ENCODE data around the gene RMDN3. TPM values are rescaled to one million over a fixed set of nuclear protein-coding genes. Genes with fewer than 3 reads are reported as not detected.

The RMDN3 gene, protein sequence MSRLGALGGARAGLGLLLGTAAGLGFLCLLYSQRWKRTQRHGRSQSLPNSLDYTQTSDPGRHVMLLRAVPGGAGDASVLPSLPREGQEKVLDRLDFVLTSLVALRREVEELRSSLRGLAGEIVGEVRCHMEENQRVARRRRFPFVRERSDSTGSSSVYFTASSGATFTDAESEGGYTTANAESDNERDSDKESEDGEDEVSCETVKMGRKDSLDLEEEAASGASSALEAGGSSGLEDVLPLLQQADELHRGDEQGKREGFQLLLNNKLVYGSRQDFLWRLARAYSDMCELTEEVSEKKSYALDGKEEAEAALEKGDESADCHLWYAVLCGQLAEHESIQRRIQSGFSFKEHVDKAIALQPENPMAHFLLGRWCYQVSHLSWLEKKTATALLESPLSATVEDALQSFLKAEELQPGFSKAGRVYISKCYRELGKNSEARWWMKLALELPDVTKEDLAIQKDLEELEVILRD
- 79.8 TPM for polyA plus RNA-seq
- long read RNA-seq, donor 1, transcript RMDN3-202 (13 exons, 2,251 nt), result major isoform, 5 of 6 reads
- long read RNA-seq, donor 1, partial matches to known transcripts, result 0 of 6 reads
- long read RNA-seq, donor 1, other reads (novel, unspliced or antisense), result 0 of 6 reads
- long read RNA-seq, donor 2, transcript RMDN3-202 (13 exons, 2,251 nt), result major isoform, 7 of 21 reads
- long read RNA-seq, donor 2, partial matches to known transcripts, result 0 of 21 reads
- long read RNA-seq, donor 2, other reads (novel, unspliced or antisense), result 11 of 21 reads
- long read RNA-seq, donor 3, result 0 reads
- long read RNA-seq, donor 4, result 0 reads
- long read RNA-seq, donor 5, transcript RMDN3-202 (13 exons, 2,251 nt), result major isoform, 6 of 8 reads
- long read RNA-seq, donor 5, partial matches to known transcripts, result 0 of 8 reads
- long read RNA-seq, donor 5, other reads (novel, unspliced or antisense), result 0 of 8 reads
- long read RNA-seq, donor 6, transcript RMDN3-202 (13 exons, 2,251 nt), result major isoform, 14 of 26 reads
- long read RNA-seq, donor 6, partial matches to known transcripts, result 0 of 26 reads
- long read RNA-seq, donor 6, other reads (novel, unspliced or antisense), result 11 of 26 reads
- long read RNA-seq, donor 7, partial matches to known transcripts, result 0 of 2 reads
- long read RNA-seq, donor 7, other reads (novel, unspliced or antisense), result 0 of 2 reads
- long read RNA-seq, donor 8, transcript RMDN3-202 (13 exons, 2,251 nt), result major isoform, 13 of 24 reads
- long read RNA-seq, donor 8, partial matches to known transcripts, result 0 of 24 reads
- long read RNA-seq, donor 8, other reads (novel, unspliced or antisense), result 8 of 24 reads
- long read RNA-seq, donor 9, transcript RMDN3-202 (13 exons, 2,251 nt), result major isoform, 7 of 8 reads
- long read RNA-seq, donor 9, partial matches to known transcripts, result 0 of 8 reads
- long read RNA-seq, donor 9, other reads (novel, unspliced or antisense), result 0 of 8 reads
- long read RNA-seq, donor 10, transcript RMDN3-202 (13 exons, 2,251 nt), result major isoform, 16 of 44 reads
- long read RNA-seq, donor 10, partial matches to known transcripts, result 25 of 44 reads
- long read RNA-seq, donor 10, other reads (novel, unspliced or antisense), result 0 of 44 reads
- long read RNA-seq, donor 11, transcript RMDN3-202 (13 exons, 2,251 nt), result major isoform, 11 of 12 reads
- long read RNA-seq, donor 11, partial matches to known transcripts, result 0 of 12 reads
- long read RNA-seq, donor 11, other reads (novel, unspliced or antisense), result 0 of 12 reads

DNA sequence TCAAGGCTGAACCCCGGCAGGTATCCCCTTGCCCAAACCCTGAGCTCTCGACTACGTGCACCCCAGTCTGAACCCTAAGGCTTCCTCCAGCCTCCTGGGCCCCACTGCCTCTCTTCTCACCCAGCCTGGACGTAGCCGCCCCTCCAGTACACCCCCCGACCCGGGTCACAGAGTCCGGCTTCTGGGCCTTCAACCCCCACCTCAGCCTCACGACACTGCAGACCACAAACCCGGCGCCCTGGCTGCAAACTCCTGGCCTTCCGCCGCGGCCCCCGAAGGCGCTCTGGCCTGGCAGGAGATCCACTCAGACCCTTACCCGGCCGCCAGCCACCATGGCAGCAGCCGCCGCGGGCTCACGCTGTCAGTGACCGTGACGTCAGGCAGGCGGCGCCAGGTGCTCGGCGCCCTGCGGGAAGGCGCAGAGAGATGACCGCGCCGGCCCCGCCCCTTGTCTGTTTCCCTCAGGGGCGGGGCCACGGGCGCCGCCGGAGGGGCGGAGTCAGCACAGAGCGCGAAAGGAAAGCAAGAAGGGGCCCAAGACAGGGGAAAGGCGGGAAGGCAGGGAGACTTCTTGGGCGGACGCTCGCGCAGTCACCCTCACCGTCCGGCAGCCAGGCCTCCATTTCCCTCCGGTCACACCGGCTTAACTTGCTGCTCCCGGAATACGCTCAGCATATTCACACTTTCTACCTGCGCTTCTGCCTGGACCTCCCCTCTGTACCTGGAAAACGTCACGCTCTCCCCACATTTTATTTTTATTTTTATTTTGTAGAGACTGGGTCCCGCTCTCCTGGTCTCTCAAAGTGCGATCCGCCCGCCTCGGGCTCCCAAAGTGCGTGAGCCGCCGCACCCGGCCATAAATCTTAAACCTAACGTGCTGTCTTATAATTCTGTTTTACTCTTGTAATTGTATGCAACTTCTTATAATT, at the start of gene RMDN3:
Gene RMDN3, minus strand, starts transcription at position 372 of the 929 bp plus-strand sequence. CDS start 471 bp downstream, outside the sequence.
- peaks cover 39% of the 10 kb centered on the region for H3K4me1 ChIP-seq (ENCODE audit: control insufficient read depth, insufficient read depth, low read length)
- H3K36me3 ChIP-seq (ENCODE audit: control insufficient read depth, insufficient read depth, low read length), result peaks cover 19% of the 10 kb centered on the region
- DNase-seq, result peak; percentile 97
- WGBS (ENCODE audit: insufficient coverage, low lambda C conversion rate), result 13% methylated on average over 3 of the region's 66 CpGs
- H3K27me3 ChIP-seq (ENCODE audit: control insufficient read depth, insufficient read depth, low read length), result no peaks in the 10 kb centered on the region
- peak within 1 kb of the TSS; percentile 95 for H3K27ac ChIP-seq (ENCODE audit: low read length)
- H3K9me3 ChIP-seq (ENCODE audit: control insufficient read depth, low read depth, low read length), result no peaks in the 10 kb centered on the region
- H3K4me3 ChIP-seq (ENCODE audit: low read length), result peak within 1 kb of the TSS; percentile 99

- H3K9me3 ChIP-seq (ENCODE audit: control insufficient read depth, low read depth, low read length), result no peaks in the 10 kb centered on the region
- H3K27ac ChIP-seq (ENCODE audit: low read length), result no peak overlapping the region
- WGBS (ENCODE audit: insufficient coverage, low lambda C conversion rate), result no CpG with 5 or more reads among the region's 1 CpG
- H3K36me3 ChIP-seq (ENCODE audit: control insufficient read depth, insufficient read depth, low read length), result peaks cover 15% of the 10 kb centered on the region
- no peak for DNase-seq
- peaks cover 10% of the 10 kb centered on the region for H3K4me1 ChIP-seq (ENCODE audit: control insufficient read depth, insufficient read depth, low read length)
- no peak overlapping the region for H3K4me3 ChIP-seq (ENCODE audit: low read length)
- H3K27me3 ChIP-seq (ENCODE audit: control insufficient read depth, insufficient read depth, low read length), result no peaks in the 10 kb centered on the region
Observed at GRCh38 chr15:40803688-40804087, 48.6 kb upstream of the RMDN3 start.

DNA sequence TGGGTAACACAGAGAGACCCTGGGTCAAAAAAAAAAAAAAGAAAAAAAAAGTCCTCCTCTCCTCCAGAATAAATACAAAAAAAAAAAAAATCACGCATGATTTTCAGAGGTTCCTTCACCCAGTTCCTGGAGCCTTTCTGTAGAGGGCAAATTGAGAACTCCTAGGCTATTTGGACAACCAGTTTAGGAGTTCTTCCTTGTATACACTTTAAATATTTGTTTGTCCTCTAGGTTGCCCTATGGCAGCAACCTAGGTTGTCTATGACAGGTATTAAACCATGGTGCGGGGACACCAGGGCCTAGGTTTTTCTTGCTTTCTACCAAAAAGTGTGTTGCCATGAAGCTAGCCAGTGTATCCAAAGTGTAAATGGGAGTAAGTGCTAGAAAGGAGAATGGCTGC, 48.0 kb upstream of the RMDN3 start:
- Histone ChIP-seq H3K36me3 (ENCODE audit: control insufficient read depth, insufficient read depth, low read length) (peaks cover 15% of the 10 kb centered on the region), H3K4me3 (ENCODE audit: low read length) (no peak overlapping the region), H3K9me3 (ENCODE audit: control insufficient read depth, low read depth, low read length) (no peaks in the 10 kb centered on the region), H3K4me1 (ENCODE audit: control insufficient read depth, insufficient read depth, low read length) (peaks cover 7% of the 10 kb centered on the region), H3K27me3 (ENCODE audit: control insufficient read depth, insufficient read depth, low read length) (no peaks in the 10 kb centered on the region), H3K27ac (ENCODE audit: low read length) (no peak overlapping the region)
- WGBS (ENCODE audit: insufficient coverage, low lambda C conversion rate), result no CpG with 5 or more reads among the region's 2 CpGs
- no peak for DNase-seq

DNA sequence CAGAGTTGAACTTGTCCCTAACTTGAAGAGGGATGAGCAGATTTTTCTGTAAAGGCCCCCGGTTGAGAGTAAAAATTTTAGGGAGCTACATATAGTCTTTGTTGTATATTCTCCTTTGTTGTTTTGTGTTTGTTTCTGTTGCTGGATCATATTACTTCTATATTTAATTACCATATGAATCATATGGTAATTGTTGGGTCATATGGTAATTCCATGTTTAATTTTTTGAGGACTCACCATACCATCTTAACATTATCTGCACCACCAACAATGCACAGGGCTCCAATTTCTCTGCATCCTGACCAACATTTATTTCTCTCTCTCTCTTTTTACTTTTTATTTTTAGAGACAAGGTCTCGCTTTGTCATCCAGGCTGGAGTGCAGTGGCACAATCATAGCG, 44.5 kb upstream of the RMDN3 start:
- H3K4me3 ChIP-seq (ENCODE audit: low read length), result no peak overlapping the region
- H3K36me3 ChIP-seq (ENCODE audit: control insufficient read depth, insufficient read depth, low read length), result peaks cover 15% of the 10 kb centered on the region
- H3K9me3 ChIP-seq (ENCODE audit: control insufficient read depth, low read depth, low read length), result no peaks in the 10 kb centered on the region
- H3K4me1 ChIP-seq (ENCODE audit: control insufficient read depth, insufficient read depth, low read length), result no peaks in the 10 kb centered on the region
- H3K27ac ChIP-seq (ENCODE audit: low read length), result no peak overlapping the region
- no peak for DNase-seq
- WGBS (ENCODE audit: insufficient coverage, low lambda C conversion rate), result 92% methylated on average over 2 of the region's 3 CpGs
- H3K27me3 ChIP-seq (ENCODE audit: control insufficient read depth, insufficient read depth, low read length), result no peaks in the 10 kb centered on the region

- Histone ChIP-seq H3K27me3 (ENCODE audit: control insufficient read depth, insufficient read depth, low read length) (no peaks in the 10 kb centered on the region), H3K36me3 (ENCODE audit: control insufficient read depth, insufficient read depth, low read length) (peaks cover 19% of the 10 kb centered on the region), H3K9me3 (ENCODE audit: control insufficient read depth, low read depth, low read length) (no peaks in the 10 kb centered on the region), H3K4me1 (ENCODE audit: control insufficient read depth, insufficient read depth, low read length) (peaks cover 5% of the 10 kb centered on the region), H3K27ac (ENCODE audit: low read length) (no peak overlapping the region), H3K4me3 (ENCODE audit: low read length) (no peak overlapping the region)
- WGBS (ENCODE audit: insufficient coverage, low lambda C conversion rate), result 100% methylated on average over 1 of the region's 5 CpGs
- DNase-seq, result no peak
Observed at GRCh38 chr15:40796512-40796911, 41.5 kb upstream of the RMDN3 start.

- Histone ChIP-seq H3K27me3 (ENCODE audit: control insufficient read depth, insufficient read depth, low read length) (no peaks in the 10 kb centered on the region), H3K36me3 (ENCODE audit: control insufficient read depth, insufficient read depth, low read length) (peaks cover 18% of the 10 kb centered on the region), H3K4me1 (ENCODE audit: control insufficient read depth, insufficient read depth, low read length) (peaks cover 5% of the 10 kb centered on the region), H3K4me3 (ENCODE audit: low read length) (no peak overlapping the region), H3K9me3 (ENCODE audit: control insufficient read depth, low read depth, low read length) (no peaks in the 10 kb centered on the region), H3K27ac (ENCODE audit: low read length) (no peak overlapping the region)
- DNase-seq, result no peak
- WGBS (ENCODE audit: insufficient coverage, low lambda C conversion rate), result no CpG with 5 or more reads among the region's 2 CpGs
Observed at GRCh38 chr15:40796041-40796440, 41.0 kb upstream of the RMDN3 start.

- H3K4me1 ChIP-seq (ENCODE audit: control insufficient read depth, insufficient read depth, low read length), result peaks cover 5% of the 10 kb centered on the region
- no peaks in the 10 kb centered on the region for H3K9me3 ChIP-seq (ENCODE audit: control insufficient read depth, low read depth, low read length)
- no peak overlapping the region for H3K4me3 ChIP-seq (ENCODE audit: low read length)
- H3K27me3 ChIP-seq (ENCODE audit: control insufficient read depth, insufficient read depth, low read length), result no peaks in the 10 kb centered on the region
- 67% methylated on average over 1 of the region's 9 CpGs for WGBS (ENCODE audit: insufficient coverage, low lambda C conversion rate)
- DNase-seq, result peak; percentile 80 to 91
- peaks cover 9% of the 10 kb centered on the region for H3K36me3 ChIP-seq (ENCODE audit: control insufficient read depth, insufficient read depth, low read length)
- peak overlapping the region; percentile 65 for H3K27ac ChIP-seq (ENCODE audit: low read length)
Observed at GRCh38 chr15:40793216-40793989, 38.3 kb upstream of the RMDN3 start.

GRCh38 chr15:40792394-40792793, 37.3 kb upstream of the RMDN3 start:
- DNase-seq, result no peak
- no peaks in the 10 kb centered on the region for H3K27me3 ChIP-seq (ENCODE audit: control insufficient read depth, insufficient read depth, low read length)
- H3K27ac ChIP-seq (ENCODE audit: low read length), result no peak overlapping the region
- H3K4me1 ChIP-seq (ENCODE audit: control insufficient read depth, insufficient read depth, low read length), result peaks cover 13% of the 10 kb centered on the region
- H3K9me3 ChIP-seq (ENCODE audit: control insufficient read depth, low read depth, low read length), result no peaks in the 10 kb centered on the region
- no CpG with 5 or more reads among the region's 3 CpGs for WGBS (ENCODE audit: insufficient coverage, low lambda C conversion rate)
- peaks cover 9% of the 10 kb centered on the region for H3K36me3 ChIP-seq (ENCODE audit: control insufficient read depth, insufficient read depth, low read length)
- H3K4me3 ChIP-seq (ENCODE audit: low read length), result no peak overlapping the region

Measured in large intestine (tissue), 12 donors.